ENCODE measurements around the gene MAP2K7. TPM values are rescaled to one million over a fixed set of nuclear protein-coding genes. Genes with fewer than 3 reads are reported as not detected.

MAP2K7 gene
- total RNA-seq, 1 experiment from 2014 or later, result 39.4 TPM

DNA sequence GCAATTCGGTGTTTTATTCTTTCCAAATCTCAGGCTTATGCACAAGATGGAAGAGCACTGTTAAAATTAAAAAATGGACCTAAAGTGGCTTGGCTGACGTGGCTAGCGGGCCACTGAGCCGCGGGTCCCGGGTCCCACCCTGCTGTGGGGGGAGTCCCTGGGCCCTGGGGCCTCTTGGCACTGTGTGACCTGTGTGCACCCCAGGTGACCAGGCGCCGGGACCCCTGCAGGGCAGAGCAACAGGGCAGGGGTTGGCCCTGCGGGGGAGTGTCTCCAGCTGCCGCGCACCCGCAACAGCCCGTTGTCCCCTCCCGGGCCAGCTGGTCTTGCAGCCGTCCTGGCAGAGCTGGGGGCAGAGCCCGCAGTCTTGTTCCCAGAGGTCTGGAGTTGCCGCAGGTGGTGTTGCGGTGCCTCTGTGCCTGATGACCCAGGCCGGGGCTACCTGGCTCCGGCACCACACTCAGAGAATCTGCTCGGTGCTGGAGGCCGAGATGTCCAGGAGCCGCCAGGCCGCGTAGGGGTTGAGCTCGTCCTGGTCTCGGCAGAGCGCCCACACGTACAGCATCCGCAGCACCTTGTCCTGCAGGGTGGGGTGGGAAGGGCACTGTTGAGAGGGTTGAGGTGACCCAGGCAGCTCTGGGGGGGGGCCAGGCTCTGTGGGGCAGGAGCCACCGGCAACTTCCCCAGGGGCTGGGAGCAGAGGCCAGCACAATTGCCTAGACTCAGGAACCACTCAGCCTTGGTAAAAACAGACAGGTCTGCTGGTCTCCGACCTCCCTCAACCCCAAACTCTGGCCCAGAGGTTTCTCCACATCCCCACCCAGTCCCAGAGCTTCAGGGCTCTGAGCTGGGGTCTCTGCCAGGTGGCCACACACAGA is 23.3 kb downstream of the MAP2K7 start:
- POLR2A ChIA-PET, result interaction anchor here (0.6 to 2.0 kb wide), 5 partner anchors 12 to 92 kb away, joined by 3 to 8 read pairs (median 3); partner anchors contain the start of genes TGFBR3L and TIMM44
- no peaks in the 10 kb centered on the region for H3K9me3 Mint-ChIP-seq
- peak overlapping the region; percentile 68 for H3K4me3 Mint-ChIP-seq
- H3K27me3 Mint-ChIP-seq (ENCODE audit: low read depth), result no peaks in the 10 kb centered on the region
- ATAC-seq (no peak), DNase-seq (ENCODE audit: low spot score) (no peak)
- peaks cover 4% of the 10 kb centered on the region; the same call in 1 of the 2 replicates for H3K4me1 Mint-ChIP-seq
- TF ChIP-seq NR2C2 (CRISPR knock-in tag; IDR thresholded peaks at IDR 0.05), result no peak
- TF ChIP-seq, protein P1, sequence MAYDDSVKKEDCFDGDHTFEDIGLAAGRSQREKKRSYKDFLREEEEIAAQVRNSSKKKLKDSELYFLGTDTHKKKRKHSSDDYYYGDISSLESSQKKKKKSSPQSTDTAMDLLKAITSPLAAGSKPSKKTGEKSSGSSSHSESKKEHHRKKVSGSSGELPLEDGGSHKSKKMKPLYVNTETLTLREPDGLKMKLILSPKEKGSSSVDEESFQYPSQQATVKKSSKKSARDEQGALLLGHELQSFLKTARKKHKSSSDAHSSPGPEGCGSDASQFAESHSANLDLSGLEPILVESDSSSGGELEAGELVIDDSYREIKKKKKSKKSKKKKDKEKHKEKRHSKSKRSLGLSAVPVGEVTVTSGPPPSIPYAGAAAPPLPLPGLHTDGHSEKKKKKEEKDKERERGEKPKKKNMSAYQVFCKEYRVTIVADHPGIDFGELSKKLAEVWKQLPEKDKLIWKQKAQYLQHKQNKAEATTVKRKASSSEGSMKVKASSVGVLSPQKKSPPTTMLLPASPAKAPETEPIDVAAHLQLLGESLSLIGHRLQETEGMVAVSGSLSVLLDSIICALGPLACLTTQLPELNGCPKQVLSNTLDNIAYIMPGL (CRISPR knock-in tag; IDR thresholded peaks at IDR 0.05), result peak; percentile 30; the same call in 1 of the 2 replicates
- peaks cover 6% of the 10 kb centered on the region for H3K36me3 Mint-ChIP-seq
- CTCF ChIA-PET, result interaction anchor here (0.5 to 2.2 kb wide), 10 partner anchors 9 to 142 kb away, joined by 3 to 14 read pairs (median 4); partner anchors contain the start of gene TIMM44
- no peak overlapping the region for H3K27ac Mint-ChIP-seq

- CTCF ChIA-PET, result interaction anchor here (0.5 to 2.2 kb wide), 8 partner anchors 10 to 141 kb away, joined by 3 to 14 read pairs (median 4); partner anchors contain the start of gene TIMM44
Measured at GRCh38 chr19:7927605-7928333, 24.1 kb downstream of the MAP2K7 start.

More at GRCh38 chr19:7927605-7928333, 24.1 kb downstream of the MAP2K7 start:
- Mint-ChIP-seq H3K4me1 (peaks cover 4% of the 10 kb centered on the region; the same call in 1 of the 2 replicates), H3K36me3 (peaks cover 9% of the 10 kb centered on the region), H3K9me3 (no peaks in the 10 kb centered on the region), H3K4me3 (no peak overlapping the region), H3K27me3 (ENCODE audit: low read depth) (no peaks in the 10 kb centered on the region), H3K27ac (no peak overlapping the region)
- POLR2A ChIA-PET, result interaction anchor here (0.7 to 2.0 kb wide), 3 partner anchors 13 to 75 kb away, joined by 3 to 8 read pairs (median 3); partner anchors contain the start of genes TGFBR3L and TIMM44
- DNase-seq (ENCODE audit: low spot score) (no peak), ATAC-seq (no peak)
- TF ChIP-seq TEAD1 (CRISPR knock-in tag; IDR thresholded peaks at IDR 0.05) (no peak), SMAD4 (CRISPR knock-in tag; IDR thresholded peaks at IDR 0.05) (no peak), RELA (CRISPR knock-in tag; IDR thresholded peaks at IDR 0.05; ENCODE audit: borderline replicate concordance) (0 out of 2 replicates have a peak, but pooled peaks have one; percentile 34), JUN (CRISPR knock-in tag; IDR thresholded peaks at IDR 0.05) (no peak), CTCF (IDR thresholded peaks at IDR 0.05) (no peak)
- TF ChIP-seq, protein P2, sequence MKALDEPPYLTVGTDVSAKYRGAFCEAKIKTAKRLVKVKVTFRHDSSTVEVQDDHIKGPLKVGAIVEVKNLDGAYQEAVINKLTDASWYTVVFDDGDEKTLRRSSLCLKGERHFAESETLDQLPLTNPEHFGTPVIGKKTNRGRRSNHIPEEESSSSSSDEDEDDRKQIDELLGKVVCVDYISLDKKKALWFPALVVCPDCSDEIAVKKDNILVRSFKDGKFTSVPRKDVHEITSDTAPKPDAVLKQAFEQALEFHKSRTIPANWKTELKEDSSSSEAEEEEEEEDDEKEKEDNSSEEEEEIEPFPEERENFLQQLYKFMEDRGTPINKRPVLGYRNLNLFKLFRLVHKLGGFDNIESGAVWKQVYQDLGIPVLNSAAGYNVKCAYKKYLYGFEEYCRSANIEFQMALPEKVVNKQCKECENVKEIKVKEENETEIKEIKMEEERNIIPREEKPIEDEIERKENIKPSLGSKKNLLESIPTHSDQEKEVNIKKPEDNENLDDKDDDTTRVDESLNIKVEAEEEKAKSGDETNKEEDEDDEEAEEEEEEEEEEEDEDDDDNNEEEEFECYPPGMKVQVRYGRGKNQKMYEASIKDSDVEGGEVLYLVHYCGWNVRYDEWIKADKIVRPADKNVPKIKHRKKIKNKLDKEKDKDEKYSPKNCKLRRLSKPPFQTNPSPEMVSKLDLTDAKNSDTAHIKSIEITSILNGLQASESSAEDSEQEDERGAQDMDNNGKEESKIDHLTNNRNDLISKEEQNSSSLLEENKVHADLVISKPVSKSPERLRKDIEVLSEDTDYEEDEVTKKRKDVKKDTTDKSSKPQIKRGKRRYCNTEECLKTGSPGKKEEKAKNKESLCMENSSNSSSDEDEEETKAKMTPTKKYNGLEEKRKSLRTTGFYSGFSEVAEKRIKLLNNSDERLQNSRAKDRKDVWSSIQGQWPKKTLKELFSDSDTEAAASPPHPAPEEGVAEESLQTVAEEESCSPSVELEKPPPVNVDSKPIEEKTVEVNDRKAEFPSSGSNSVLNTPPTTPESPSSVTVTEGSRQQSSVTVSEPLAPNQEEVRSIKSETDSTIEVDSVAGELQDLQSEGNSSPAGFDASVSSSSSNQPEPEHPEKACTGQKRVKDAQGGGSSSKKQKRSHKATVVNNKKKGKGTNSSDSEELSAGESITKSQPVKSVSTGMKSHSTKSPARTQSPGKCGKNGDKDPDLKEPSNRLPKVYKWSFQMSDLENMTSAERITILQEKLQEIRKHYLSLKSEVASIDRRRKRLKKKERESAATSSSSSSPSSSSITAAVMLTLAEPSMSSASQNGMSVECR (CRISPR knock-in tag; IDR thresholded peaks at IDR 0.05; ENCODE audit: borderline replicate concordance), result 0 out of 2 replicates have a peak, but pooled peaks have one; percentile 32
- TF ChIP-seq, protein P3, sequence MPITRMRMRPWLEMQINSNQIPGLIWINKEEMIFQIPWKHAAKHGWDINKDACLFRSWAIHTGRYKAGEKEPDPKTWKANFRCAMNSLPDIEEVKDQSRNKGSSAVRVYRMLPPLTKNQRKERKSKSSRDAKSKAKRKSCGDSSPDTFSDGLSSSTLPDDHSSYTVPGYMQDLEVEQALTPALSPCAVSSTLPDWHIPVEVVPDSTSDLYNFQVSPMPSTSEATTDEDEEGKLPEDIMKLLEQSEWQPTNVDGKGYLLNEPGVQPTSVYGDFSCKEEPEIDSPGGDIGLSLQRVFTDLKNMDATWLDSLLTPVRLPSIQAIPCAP (CRISPR knock-in tag; IDR thresholded peaks at IDR 0.05), result no peak
- TF ChIP-seq, protein P4, sequence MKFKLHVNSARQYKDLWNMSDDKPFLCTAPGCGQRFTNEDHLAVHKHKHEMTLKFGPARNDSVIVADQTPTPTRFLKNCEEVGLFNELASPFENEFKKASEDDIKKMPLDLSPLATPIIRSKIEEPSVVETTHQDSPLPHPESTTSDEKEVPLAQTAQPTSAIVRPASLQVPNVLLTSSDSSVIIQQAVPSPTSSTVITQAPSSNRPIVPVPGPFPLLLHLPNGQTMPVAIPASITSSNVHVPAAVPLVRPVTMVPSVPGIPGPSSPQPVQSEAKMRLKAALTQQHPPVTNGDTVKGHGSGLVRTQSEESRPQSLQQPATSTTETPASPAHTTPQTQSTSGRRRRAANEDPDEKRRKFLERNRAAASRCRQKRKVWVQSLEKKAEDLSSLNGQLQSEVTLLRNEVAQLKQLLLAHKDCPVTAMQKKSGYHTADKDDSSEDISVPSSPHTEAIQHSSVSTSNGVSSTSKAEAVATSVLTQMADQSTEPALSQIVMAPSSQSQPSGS (CRISPR knock-in tag; IDR thresholded peaks at IDR 0.05; ENCODE audit: borderline replicate concordance, low read depth), result no peak
